ENCODE measurements around the gene APOA4. TPM values are rescaled to one million over a fixed set of nuclear protein-coding genes. Genes with fewer than 3 reads are reported as not detected.

Gene APOA4
- polyA plus RNA-seq, 3 donors: not detected

DNA sequence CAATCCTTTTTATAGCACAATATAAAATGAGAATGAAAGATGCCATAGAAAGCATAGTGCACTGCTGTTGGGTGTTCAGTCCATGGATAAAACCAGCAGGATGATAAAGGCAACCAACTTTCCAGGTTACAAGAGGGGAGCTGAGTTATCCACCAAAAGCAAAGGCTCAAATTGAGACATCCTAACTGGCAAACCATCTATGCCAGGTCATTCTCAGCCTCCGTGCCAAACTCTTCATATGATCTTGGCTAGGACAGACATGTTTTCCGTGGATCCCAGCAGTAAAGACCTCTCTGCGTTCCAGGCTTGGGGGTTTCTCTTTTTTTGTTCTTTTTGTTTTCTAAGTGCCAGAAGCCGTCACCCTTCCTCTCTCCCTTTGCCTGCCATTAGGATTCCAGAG is 21.6 kb upstream of the APOA4 start:
- no peak overlapping the region for H3K4me3 ChIP-seq (replicated peaks in 1 of 3; ENCODE audit: low read depth in 2 of 3, low read length in 3 of 3)
- no peak overlapping the region for H3K4me2 ChIP-seq (replicated peaks; ENCODE audit: extremely low read depth, low read length, poor library complexity, severe bottlenecking)
- intact Hi-C loops (cut with micrococcal nuclease): no loop called here
- TF ChIP-seq, protein P1, sequence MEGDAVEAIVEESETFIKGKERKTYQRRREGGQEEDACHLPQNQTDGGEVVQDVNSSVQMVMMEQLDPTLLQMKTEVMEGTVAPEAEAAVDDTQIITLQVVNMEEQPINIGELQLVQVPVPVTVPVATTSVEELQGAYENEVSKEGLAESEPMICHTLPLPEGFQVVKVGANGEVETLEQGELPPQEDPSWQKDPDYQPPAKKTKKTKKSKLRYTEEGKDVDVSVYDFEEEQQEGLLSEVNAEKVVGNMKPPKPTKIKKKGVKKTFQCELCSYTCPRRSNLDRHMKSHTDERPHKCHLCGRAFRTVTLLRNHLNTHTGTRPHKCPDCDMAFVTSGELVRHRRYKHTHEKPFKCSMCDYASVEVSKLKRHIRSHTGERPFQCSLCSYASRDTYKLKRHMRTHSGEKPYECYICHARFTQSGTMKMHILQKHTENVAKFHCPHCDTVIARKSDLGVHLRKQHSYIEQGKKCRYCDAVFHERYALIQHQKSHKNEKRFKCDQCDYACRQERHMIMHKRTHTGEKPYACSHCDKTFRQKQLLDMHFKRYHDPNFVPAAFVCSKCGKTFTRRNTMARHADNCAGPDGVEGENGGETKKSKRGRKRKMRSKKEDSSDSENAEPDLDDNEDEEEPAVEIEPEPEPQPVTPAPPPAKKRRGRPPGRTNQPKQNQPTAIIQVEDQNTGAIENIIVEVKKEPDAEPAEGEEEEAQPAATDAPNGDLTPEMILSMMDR (IDR thresholded peaks at IDR 0.05): no peak
- Mint-ChIP-seq H3K27me3 (ENCODE audit: low read depth in 3 of 3) (no peaks in the 10 kb centered on the region), H3K4me1 (no peaks in the 10 kb centered on the region), H3K36me3 (peaks cover 60 to 63% of the 10 kb centered on the region in 2 donors), H3K27ac (peak overlapping the region in 3 of 7 donors; percentile 8 to 71 (median 18)), H3K4me3 (no peak overlapping the region), H3K9me3 (peaks cover 0 to 3% (median 0%) of the 10 kb centered on the region in 7 donors)
- DNase-seq: no peak
- no peaks in the 10 kb centered on the region for H3K27me3 ChIP-seq (ENCODE audit: control insufficient read depth in 2 of 2, insufficient read depth in 2 of 2, low read length in 2 of 2)
- no peak overlapping the region for H3K9ac ChIP-seq (ENCODE audit: insufficient read depth, low read length, poor library complexity, severe bottlenecking)
- peaks cover 57 to 67% of the 10 kb centered on the region in 2 donors for H3K36me3 ChIP-seq (replicated peaks in 1 of 2; ENCODE audit: control insufficient read depth in 1 of 2, insufficient read depth in 2 of 2, low read length in 2 of 2)
- no peak overlapping the region for H2AFZ ChIP-seq (ENCODE audit: insufficient read depth, low read depth, low read length, poor library complexity, severe bottlenecking)
- H4K20me1 ChIP-seq (ENCODE audit: insufficient read depth, low read length): peaks cover 9% of the 10 kb centered on the region
- H3K4me1 ChIP-seq (ENCODE audit: control insufficient read depth in 1 of 2, insufficient read depth in 2 of 2, low read length in 2 of 2): no peaks in the 10 kb centered on the region
- no peak overlapping the region for H3K27ac ChIP-seq (ENCODE audit: low read depth in 1 of 2, low read length in 2 of 2)
- H3K79me2 ChIP-seq (ENCODE audit: insufficient read depth, low read length): no peaks in the 10 kb centered on the region
- H3K9me3 ChIP-seq (replicated peaks in 1 of 2; ENCODE audit: control insufficient read depth in 1 of 2, insufficient read depth in 1 of 2, low read length in 2 of 2): no peaks in the 10 kb centered on the region
- no CpG with 5 or more reads among the region's 4 CpGs for WGBS (ENCODE audit: insufficient coverage)

DNA sequence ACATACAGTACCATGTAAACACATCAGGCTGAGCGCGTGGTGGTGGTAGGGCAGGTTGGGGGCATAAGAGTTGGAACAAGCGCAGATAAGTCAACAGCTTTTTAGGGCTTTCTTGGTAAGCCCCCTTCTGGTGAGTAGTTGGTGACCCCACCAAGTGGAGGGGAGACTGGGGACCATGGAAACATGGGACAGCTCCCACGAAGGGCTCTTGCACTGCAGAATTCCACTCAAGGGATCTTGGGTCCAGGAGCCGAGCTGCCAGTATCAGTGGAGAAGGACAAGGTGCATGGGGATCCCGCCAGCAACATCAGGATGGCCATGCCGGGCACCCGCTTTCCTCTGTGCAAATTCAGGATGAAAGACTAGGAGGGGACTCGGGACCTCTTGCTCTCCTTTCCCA is 20.6 kb upstream of the APOA4 start:
- peaks cover 51 to 54% of the 10 kb centered on the region in 2 donors for H3K36me3 Mint-ChIP-seq
- peaks cover 48 to 56% of the 10 kb centered on the region in 2 donors for H3K36me3 ChIP-seq (replicated peaks in 1 of 2; ENCODE audit: control insufficient read depth in 1 of 2, insufficient read depth in 2 of 2, low read length in 2 of 2)
- H3K9me3 ChIP-seq (replicated peaks in 1 of 2; ENCODE audit: control insufficient read depth in 1 of 2, insufficient read depth in 1 of 2, low read length in 2 of 2): no peaks in the 10 kb centered on the region
- peak overlapping the region in 2 of 7 donors; percentile 25 to 68 for H3K27ac Mint-ChIP-seq
- no peaks in the 10 kb centered on the region for H3K79me2 ChIP-seq (ENCODE audit: insufficient read depth, low read length)
- H3K4me2 ChIP-seq (replicated peaks; ENCODE audit: extremely low read depth, low read length, poor library complexity, severe bottlenecking): no peak overlapping the region
- H3K27me3 ChIP-seq (ENCODE audit: control insufficient read depth in 2 of 2, insufficient read depth in 2 of 2, low read length in 2 of 2): no peaks in the 10 kb centered on the region
- H3K27ac ChIP-seq (ENCODE audit: low read depth in 1 of 2, low read length in 2 of 2): no peak overlapping the region
- H3K9me3 Mint-ChIP-seq: peaks cover 0 to 3% (median 0%) of the 10 kb centered on the region in 7 donors
- H3K9ac ChIP-seq (ENCODE audit: insufficient read depth, low read length, poor library complexity, severe bottlenecking): no peak overlapping the region
- no peak overlapping the region for H2AFZ ChIP-seq (ENCODE audit: insufficient read depth, low read depth, low read length, poor library complexity, severe bottlenecking)
- H3K27me3 Mint-ChIP-seq (ENCODE audit: low read depth in 3 of 3): no peaks in the 10 kb centered on the region
- H3K4me1 Mint-ChIP-seq: no peaks in the 10 kb centered on the region
- no peak overlapping the region for H3K4me3 Mint-ChIP-seq
- intact Hi-C loops (cut with micrococcal nuclease): no loop called here
- TF ChIP-seq, protein P1 (IDR thresholded peaks at IDR 0.05): no peak
- peaks cover 9% of the 10 kb centered on the region for H4K20me1 ChIP-seq (ENCODE audit: insufficient read depth, low read length)
- H3K4me1 ChIP-seq (ENCODE audit: control insufficient read depth in 1 of 2, insufficient read depth in 2 of 2, low read length in 2 of 2): no peaks in the 10 kb centered on the region
- no peak overlapping the region for H3K4me3 ChIP-seq (replicated peaks in 1 of 3; ENCODE audit: low read depth in 2 of 3, low read length in 3 of 3)
- 100% methylated on average over 6 of the region's 9 CpGs for WGBS (ENCODE audit: insufficient coverage)
- no peak for DNase-seq

Data from CD14-positive monocyte (primary cell).